Myocyte (in vitro differentiated cells): ENCODE data around the gene PPP2R3B. TPM values are rescaled to one million over a fixed set of nuclear protein-coding genes. Genes with fewer than 3 reads are reported as not detected.
A peak's percentile ranks its signal among the peaks of the same experiment; 100 is the strongest.

ENCODE experiments used
- DNase-seq: peaks from one replicate; pipeline ENCODE4 v3.0.0-alpha.2; 2012; ENCODE audit warnings: low read depth
- total RNA-seq: library from RNA; depleted of rRNA; stranded (reverse); fragments of >200 nt; gene quantifications from 2 replicates; pipeline ENCODE4 v1.2.3, GENCODE V29; 2014

PPP2R3B gene
- total RNA-seq, 1 donor from 2014 or later: 226 TPM

- DNase-seq: peak; percentile 85
Observed at GRCh38 chrX:370963-371745, 15.6 kb downstream of the PPP2R3B start.

GRCh38 chrX:370244-370962, 16.3 kb downstream of the PPP2R3B start:
- no peak for DNase-seq

GRCh38 chrX:369563-370101, 17.1 kb downstream of the PPP2R3B start:
- DNase-seq: no peak

- DNase-seq: peak; percentile 94
Observed at GRCh38 chrX:368811-369562, 17.7 kb downstream of the PPP2R3B start.

- DNase-seq: no peak
Observed at GRCh38 chrX:367866-368265, 18.8 kb downstream of the PPP2R3B start.

GRCh38 chrX:367349-367748, 19.4 kb downstream of the PPP2R3B start:
- no peak for DNase-seq

GRCh38 chrX:363621-364375, 22.9 kb downstream of the PPP2R3B start:
- DNase-seq: no peak

- peak; percentile 3 for DNase-seq
Observed at GRCh38 chrX:362937-363620, 23.6 kb downstream of the PPP2R3B start.

- no peak for DNase-seq
Observed at GRCh38 chrX:362351-362750, 24.4 kb downstream of the PPP2R3B start.

GRCh38 chrX:361231-362145, 25.2 kb downstream of the PPP2R3B start:
- no peak for DNase-seq

- no peak for DNase-seq
Observed at GRCh38 chrX:360496-361150, 26.1 kb downstream of the PPP2R3B start.

- no peak for DNase-seq
Observed at GRCh38 chrX:358651-359143, 28.0 kb downstream of the PPP2R3B start.

GRCh38 chrX:357693-358471, 28.8 kb downstream of the PPP2R3B start:
- DNase-seq: no peak

GRCh38 chrX:357035-357692, 29.5 kb downstream of the PPP2R3B start:
- no peak for DNase-seq

GRCh38 chrX:356385-357034, 30.2 kb downstream of the PPP2R3B start:
- DNase-seq: no peak

- DNase-seq: no peak
Observed at GRCh38 chrX:355329-356050, 31.2 kb downstream of the PPP2R3B start.
